Endodermal cell (in vitro differentiated cells): ENCODE results near the gene CXorf49. TPM values are rescaled to one million over a fixed set of nuclear protein-coding genes. Genes with fewer than 3 reads are reported as not detected.
A peak's percentile ranks its signal among the peaks of the same experiment; 100 is the strongest.
"Not testable (repeated sequence)": the region's sequence is repeated elsewhere in the genome, so short reads cannot be mapped to it uniquely, and the experiment has no call there.

Experiments used
- DNase-seq: peaks from one replicate; pipeline ENCODE4 v3.0.0-alpha.2; 2017
- H3K27ac ChIP-seq: 2 replicates; pipeline ENCODE4 v1.5.1; 2013; ENCODE audit warnings: mild to moderate bottlenecking, low read depth, low read length, moderate library complexity
- H3K27me3 ChIP-seq: 2 replicates; pipeline ENCODE4 v1.6.1; 2013; ENCODE audit warnings: mild to moderate bottlenecking, low read length, moderate library complexity; ENCODE audit not compliant: insufficient read depth, control insufficient read depth, poor library complexity, severe bottlenecking
- H3K36me3 ChIP-seq: 2 replicates; pipeline ENCODE4 v1.7.0; 2013; ENCODE audit warnings: mild to moderate bottlenecking, low read length, moderate library complexity; ENCODE audit not compliant: control insufficient read depth, insufficient read depth
- H3K4me1 ChIP-seq: one replicate; pipeline ENCODE4 v1.7.0; 2013; ENCODE audit warnings: low read length; ENCODE audit not compliant: control insufficient read depth, insufficient read depth
- H3K4me3 ChIP-seq: 2 replicates; pipeline ENCODE4 v1.5.1; 2013; ENCODE audit warnings: mild to moderate bottlenecking, low read length, moderate library complexity
- H3K9ac ChIP-seq: 2 replicates; pipeline ENCODE4 v1.6.1; 2013; ENCODE audit warnings: mild to moderate bottlenecking, low read length, moderate library complexity; ENCODE audit not compliant: poor library complexity, severe bottlenecking; ENCODE audit errors: extremely low read depth
- H3K9me3 ChIP-seq: 2 replicates; pipeline ENCODE4 v1.6.1; 2013; ENCODE audit warnings: mild to moderate bottlenecking, low read length, moderate library complexity; ENCODE audit not compliant: control insufficient read depth
- H3K27ac Mint-ChIP-seq: 2 replicates; pipeline ENCODE4 v1.8.0; 2020; ENCODE audit warnings: mixed read lengths
- H3K27me3 Mint-ChIP-seq: 2 replicates; pipeline ENCODE4 v1.8.0; 2021; ENCODE audit warnings: mild to moderate bottlenecking, mixed read lengths; ENCODE audit not compliant: insufficient read depth
- H3K36me3 Mint-ChIP-seq: 2 replicates; pipeline ENCODE4 v1.8.0; 2020; ENCODE audit warnings: low read depth, mixed read lengths
- H3K4me1 Mint-ChIP-seq: 2 replicates; pipeline ENCODE4 v1.8.0; 2020; ENCODE audit warnings: mixed read lengths
- H3K4me3 Mint-ChIP-seq: 2 replicates; pipeline ENCODE4 v1.8.0; 2020; ENCODE audit warnings: mild to moderate bottlenecking, moderate library complexity, mixed read lengths
- H3K9me3 Mint-ChIP-seq: 2 replicates; pipeline ENCODE4 v1.8.0; 2020; ENCODE audit warnings: mild to moderate bottlenecking, mixed read lengths
- CTCF ChIP-seq: fragments of 200-600 bp; sonication (generic); conservative IDR thresholded peaks from 2 replicates; pipeline ENCODE4 v1.5.0; 2021; ENCODE audit warnings: antibody characterized with exemption, mild to moderate bottlenecking
- WGBS, 2 experiments: methylation state at CpG; one replicate each; pipeline versions ENCODE4 v1.1.5 to v1.1.7; 2013; ENCODE audit warnings: missing lambda C conversion rate in 2 of 2, mixed read lengths in 1 of 2; ENCODE audit not compliant: insufficient coverage in 1 of 2, insufficient read length in 1 of 2; 5-methylcytosine and 5-hydroxymethylcytosine counted together
- total RNA-seq, 2 donors: library from RNA; stranded (reverse); fragmentation: NEBNext Ultra II Directional in 1 of 2; extraction: Animal tissue kit (Norgen Biotek cat#: 25700) in 1 of 2; gene quantifications; 2 replicates in 1 of 2; 3 replicates in 1 of 2; pipeline ENCODE4 v1.2.1, GENCODE V29; 2021

Gene CXorf49
- total RNA-seq, 2 donors from 2014 or later: not detected

DNA sequence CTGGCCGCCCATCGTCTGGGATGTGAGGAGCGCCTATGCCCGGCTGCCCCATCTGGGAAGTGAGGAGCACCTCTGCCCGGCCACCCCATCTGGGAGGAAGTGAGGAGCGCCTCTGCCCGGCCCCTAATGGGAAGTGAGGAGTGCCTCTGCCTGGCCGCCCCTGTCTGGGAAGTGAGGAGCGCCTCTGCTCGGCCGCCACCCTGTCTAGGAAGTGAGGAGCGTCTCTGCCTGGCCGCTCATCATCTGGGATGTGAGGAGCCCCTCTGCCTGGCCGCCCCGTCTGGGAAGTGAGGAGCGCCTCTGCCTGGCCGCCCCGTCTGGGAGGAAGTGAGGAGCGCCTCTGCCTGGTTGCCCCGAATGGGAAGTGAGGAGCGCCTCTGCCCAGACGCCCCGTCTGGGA is 42.4 kb downstream of the CXorf49 start:
- not testable (repeated sequence) for H3K36me3 Mint-ChIP-seq, DNase-seq, H3K4me1 ChIP-seq, H3K27me3 ChIP-seq, H3K4me1 Mint-ChIP-seq, H3K9me3 ChIP-seq, H3K9ac ChIP-seq, H3K4me3 Mint-ChIP-seq, H3K27ac ChIP-seq, H3K36me3 ChIP-seq, H3K4me3 ChIP-seq, H3K27ac Mint-ChIP-seq, H3K27me3 Mint-ChIP-seq
- peaks cover 78% of the 10 kb centered on the region for H3K9me3 Mint-ChIP-seq
- 97% methylated on average over 23 of the region's 23 CpGs; no CpG with 5 or more reads in 1 of the 2 experiments for WGBS, 2 experiments

- no peaks in the 10 kb centered on the region for H3K4me1 ChIP-seq
- Mint-ChIP-seq H3K9me3 (peaks cover 68% of the 10 kb centered on the region), H3K4me1 (no peaks in the 10 kb centered on the region), H3K27ac (no peak overlapping the region), H3K27me3 (peaks cover 2% of the 10 kb centered on the region), H3K36me3 (no peaks in the 10 kb centered on the region), H3K4me3 (no peak overlapping the region)
- no peak overlapping the region for H3K27ac ChIP-seq
- no peaks in the 10 kb centered on the region for H3K27me3 ChIP-seq
- H3K4me3 ChIP-seq: no peak overlapping the region
- H3K9ac ChIP-seq: no peak overlapping the region
- WGBS, 2 experiments: 93 to 97% methylated on average over 5 to 11 of the region's 11 CpGs
- H3K36me3 ChIP-seq: no peaks in the 10 kb centered on the region
- no peak for TF ChIP-seq CTCF
- H3K9me3 ChIP-seq: no peaks in the 10 kb centered on the region
- DNase-seq: no peak
Observed at GRCh38 chrX:71671938-71672337, 46.1 kb downstream of the CXorf49 start.

GRCh38 chrX:71671043-71671780 is 46.9 kb downstream of the CXorf49 start:
- no peak overlapping the region for H3K9ac ChIP-seq
- H3K36me3 ChIP-seq: no peaks in the 10 kb centered on the region
- Mint-ChIP-seq H3K27me3 (peaks cover 2% of the 10 kb centered on the region), H3K4me3 (no peak overlapping the region), H3K9me3 (peaks cover 70% of the 10 kb centered on the region), H3K4me1 (no peaks in the 10 kb centered on the region), H3K36me3 (no peaks in the 10 kb centered on the region), H3K27ac (no peak overlapping the region)
- 87 to 89% methylated on average over 6 to 11 of the region's 12 CpGs for WGBS, 2 experiments
- DNase-seq: no peak
- TF ChIP-seq CTCF: no peak
- H3K4me1 ChIP-seq: no peaks in the 10 kb centered on the region
- H3K27me3 ChIP-seq: no peaks in the 10 kb centered on the region
- H3K27ac ChIP-seq: no peak overlapping the region
- no peaks in the 10 kb centered on the region for H3K9me3 ChIP-seq
- H3K4me3 ChIP-seq: no peak overlapping the region

DNA sequence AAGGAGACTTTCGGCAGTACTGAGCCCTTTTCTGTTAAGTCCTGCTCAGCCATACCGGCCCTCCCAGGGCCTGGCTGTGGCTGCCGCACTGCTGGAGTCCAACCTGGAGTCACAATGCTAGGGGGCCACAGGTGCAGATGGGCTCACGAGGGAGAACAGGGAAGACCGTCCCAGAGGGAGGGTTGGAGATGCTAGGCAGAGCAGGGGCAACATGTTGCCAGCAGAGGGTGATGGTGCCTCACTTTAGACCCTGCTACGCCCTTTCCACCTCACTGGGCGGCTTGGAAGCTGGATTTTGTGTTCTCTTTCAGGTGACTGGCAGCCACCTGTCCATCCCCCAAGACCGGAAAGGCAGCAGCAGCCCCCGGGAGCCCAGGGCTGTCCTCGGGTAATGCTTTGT is 48.1 kb downstream of the CXorf49 start:
- H3K27ac Mint-ChIP-seq, H3K27me3 ChIP-seq, H3K9me3 ChIP-seq, H3K36me3 ChIP-seq, H3K9ac ChIP-seq, H3K4me1 Mint-ChIP-seq, H3K4me1 ChIP-seq, H3K4me3 ChIP-seq, H3K27me3 Mint-ChIP-seq, H3K36me3 Mint-ChIP-seq, H3K27ac ChIP-seq, H3K4me3 Mint-ChIP-seq: not testable (repeated sequence)
- peaks cover 72% of the 10 kb centered on the region for H3K9me3 Mint-ChIP-seq
- 31 to 40% methylated on average over 3 to 10 of the region's 10 CpGs for WGBS, 2 experiments
- DNase-seq: peak; percentile 79
- TF ChIP-seq CTCF: peak; percentile 73
